Vagina (tissue), 2 donors: ENCODE measurements around the gene DICER1.

Experiments
- POLR2A ChIP-seq, 2 donors: fragments of 450-650 bp; IDR thresholded peaks; one replicate each; pipeline ENCODE4 v1.6.1; 2017; ENCODE audit warnings: antibody characterized with exemption in 2 of 2, mild to moderate bottlenecking in 2 of 2, moderate library complexity in 2 of 2
- POLR2AphosphoS5 ChIP-seq, 2 donors: sonication (generic); formaldehyde crosslinking; IDR thresholded peaks; one replicate each; pipeline ENCODE4 v1.9.0; 2017; ENCODE audit warnings: antibody characterized with exemption in 2 of 2, mild to moderate bottlenecking in 2 of 2, low read depth in 1 of 2; ENCODE audit not compliant: insufficient read depth in 1 of 2
- TF ChIP-seq, protein P1 (sequence below), 3 experiments: fragments of 450-650 bp in 2 of 3; fragments of 200-600 bp in 1 of 3; sonication (generic) in 1 of 3; IDR thresholded peaks; one replicate each; pipeline ENCODE4 v1.5.1; 2017 to 2019; ENCODE audit warnings: antibody characterized with exemption in 3 of 3, mild to moderate bottlenecking in 2 of 3, moderate library complexity in 2 of 3

GRCh38 chr14:95193081-95193480 is 35.8 kb upstream of the DICER1 start:
- TF ChIP-seq, protein P1, sequence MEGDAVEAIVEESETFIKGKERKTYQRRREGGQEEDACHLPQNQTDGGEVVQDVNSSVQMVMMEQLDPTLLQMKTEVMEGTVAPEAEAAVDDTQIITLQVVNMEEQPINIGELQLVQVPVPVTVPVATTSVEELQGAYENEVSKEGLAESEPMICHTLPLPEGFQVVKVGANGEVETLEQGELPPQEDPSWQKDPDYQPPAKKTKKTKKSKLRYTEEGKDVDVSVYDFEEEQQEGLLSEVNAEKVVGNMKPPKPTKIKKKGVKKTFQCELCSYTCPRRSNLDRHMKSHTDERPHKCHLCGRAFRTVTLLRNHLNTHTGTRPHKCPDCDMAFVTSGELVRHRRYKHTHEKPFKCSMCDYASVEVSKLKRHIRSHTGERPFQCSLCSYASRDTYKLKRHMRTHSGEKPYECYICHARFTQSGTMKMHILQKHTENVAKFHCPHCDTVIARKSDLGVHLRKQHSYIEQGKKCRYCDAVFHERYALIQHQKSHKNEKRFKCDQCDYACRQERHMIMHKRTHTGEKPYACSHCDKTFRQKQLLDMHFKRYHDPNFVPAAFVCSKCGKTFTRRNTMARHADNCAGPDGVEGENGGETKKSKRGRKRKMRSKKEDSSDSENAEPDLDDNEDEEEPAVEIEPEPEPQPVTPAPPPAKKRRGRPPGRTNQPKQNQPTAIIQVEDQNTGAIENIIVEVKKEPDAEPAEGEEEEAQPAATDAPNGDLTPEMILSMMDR (IDR thresholded peaks at IDR 0.05) = no peak
- TF ChIP-seq POLR2A (IDR thresholded peaks at IDR 0.05) (no peak), POLR2AphosphoS5 (IDR thresholded peaks at IDR 0.05; ENCODE audit: insufficient read depth in 1 of 2, low read depth in 1 of 2) (no peak)
